Amniotic epithelial cell (primary cell): ENCODE results near the gene TGFBRAP1.

Experiments used
- DNase-seq: peaks from one replicate; pipeline ENCODE4 v3.0.0-alpha.2; 2010; ENCODE audit warnings: low read depth

The TGFBRAP1 gene

GRCh38 chr2:105237045-105237765, 92.3 kb downstream of the TGFBRAP1 start:
- DNase-seq = no peak

GRCh38 chr2:105236060-105236424, 93.5 kb downstream of the TGFBRAP1 start:
- no peak for DNase-seq

- DNase-seq = peak; percentile 80
Measured at GRCh38 chr2:105235388-105236059, 94.0 kb downstream of the TGFBRAP1 start.

- no peak for DNase-seq
Measured at GRCh38 chr2:105231232-105231619, 98.3 kb downstream of the TGFBRAP1 start.

GRCh38 chr2:105224444-105224843, 105.1 kb downstream of the TGFBRAP1 start:
- no peak for DNase-seq

GRCh38 chr2:105220604-105221003, 108.9 kb downstream of the TGFBRAP1 start:
- DNase-seq = no peak

GRCh38 chr2:105215586-105216192, 113.8 kb downstream of the TGFBRAP1 start:
- DNase-seq = no peak
